Right lobe of liver (tissue), 4 donors: ENCODE results near the gene MGA.

Experiments
- CTCF ChIP-seq, 4 donors: fragments of 200-600 bp in 3 of 4; fragments of 450-650 bp in 1 of 4; IDR thresholded peaks; one replicate each; pipeline versions ENCODE4 v1.5.1 to v1.8.0; 2016 to 2022; ENCODE audit warnings: antibody characterized with exemption in 4 of 4, mild to moderate bottlenecking in 2 of 4
- POLR2A ChIP-seq: fragments of 450-650 bp; IDR thresholded peaks from one replicate; pipeline ENCODE4 v1.6.1; 2017; ENCODE audit warnings: antibody characterized with exemption, mild to moderate bottlenecking
- donor health status: DM: no; HTN: no; CAD: no.
- donor health status: DM: no; HTN: no; CAD: no.
- donor health status: DM: no; HTN: yes; CAD: no.

DNA sequence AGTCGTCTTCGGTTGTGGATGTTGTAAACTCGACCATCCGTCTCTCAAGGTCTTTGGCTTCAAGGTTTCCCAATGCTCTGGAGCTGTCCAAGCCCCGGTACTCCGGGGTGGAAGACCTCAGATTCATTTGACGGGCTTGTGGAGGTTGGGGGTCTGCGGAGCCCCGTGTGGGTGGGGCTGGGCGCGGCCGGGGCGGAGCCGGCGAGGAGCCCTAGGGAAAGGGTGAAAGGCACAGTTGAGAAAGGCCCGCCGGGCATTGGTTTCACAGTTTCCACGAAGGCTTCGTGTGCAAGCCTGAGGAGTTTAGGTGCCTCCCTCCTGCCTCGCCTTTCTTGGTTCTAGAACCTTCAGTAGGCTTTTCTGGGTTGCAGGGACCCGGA lies 360 bp upstream of the MGA start:
- no peak for TF ChIP-seq CTCF (IDR thresholded peaks at IDR 0.05)
- no peak for TF ChIP-seq POLR2A
